Caco-2 (cell line): ENCODE data around the gene AGBL3. TPM values are rescaled to one million over a fixed set of nuclear protein-coding genes. Genes with fewer than 3 reads are reported as not detected.
"Not testable (repeated sequence)": the region's sequence is repeated elsewhere in the genome, so short reads cannot be mapped to it uniquely, and the experiment has no call there.

ENCODE experiments used
- BruUV-seq: library from RNA; stranded (reverse); fragments of 400-500 nt; replicated peaks from 2 replicates; lab custom pipeline; 2021; lab: Mats Ljungman, UMichigan
- CTCF ChIA-PET: fragments of 300-600 bp; sonication (Branson Sonifier 250); formaldehyde crosslinking; loops from one replicate; lab custom pipeline; 2022; ENCODE audit warnings: antibody characterized with exemption; lab: Charles Lee
- POLR2A ChIA-PET: fragments of 300-600 bp; sonication (Branson Sonifier 250); formaldehyde crosslinking; loops from one replicate; lab custom pipeline; 2022; ENCODE audit warnings: antibody characterized with exemption; lab: Charles Lee
- DNase-seq, 2 experiments: peaks; one replicate each; pipeline versions ENCODE4 v3.0.0 to v3.0.0-alpha.2; 2020 to 2022
- H3K27me3 ChIP-seq: replicated peaks from 2 replicates; pipeline ENCODE4 v1.6.0; 2011; ENCODE audit warnings: low read length; ENCODE audit not compliant: control insufficient read depth, insufficient read depth
- H3K36me3 ChIP-seq: 2 replicates; pipeline ENCODE4 v1.5.1; 2011; ENCODE audit warnings: low read length; ENCODE audit not compliant: control insufficient read depth, insufficient read depth
- H3K4me1 ChIP-seq: fragments of 250-450 bp; sonication (Bioruptor Pico); 2 replicates; pipeline ENCODE4 v1.5.1; 2020; ENCODE audit warnings: mild to moderate bottlenecking
- H3K4me3 ChIP-seq: 2 replicates; pipeline ENCODE4 v1.5.1; 2011; ENCODE audit warnings: low read depth, mild to moderate bottlenecking, control low read depth, low read length
- H3K9me3 ChIP-seq: fragments of 250-450 bp; sonication (Bioruptor Pico); 2 replicates; pipeline ENCODE4 v1.5.1; 2020; ENCODE audit warnings: mild to moderate bottlenecking, moderate library complexity
- H3K27ac Mint-ChIP-seq: one replicate; pipeline ENCODE4 v1.8.0; 2022; ENCODE audit warnings: mixed read lengths; ENCODE audit not compliant: unreplicated experiment
- H3K27me3 Mint-ChIP-seq: one replicate; pipeline ENCODE4 v1.8.0; 2022; ENCODE audit warnings: mixed read lengths; ENCODE audit not compliant: insufficient read depth, unreplicated experiment
- H3K36me3 Mint-ChIP-seq: one replicate; pipeline ENCODE4 v1.8.0; 2022; ENCODE audit warnings: mild to moderate bottlenecking, mixed read lengths; ENCODE audit not compliant: insufficient read depth, unreplicated experiment
- H3K4me1 Mint-ChIP-seq: one replicate; pipeline ENCODE4 v1.8.0; 2022; ENCODE audit warnings: low read depth, mixed read lengths; ENCODE audit not compliant: unreplicated experiment
- H3K4me3 Mint-ChIP-seq: one replicate; pipeline ENCODE4 v1.8.0; 2022; ENCODE audit warnings: mild to moderate bottlenecking, moderate library complexity, mixed read lengths; ENCODE audit not compliant: unreplicated experiment
- H3K9me3 Mint-ChIP-seq: one replicate; pipeline ENCODE4 v1.8.0; 2022; ENCODE audit warnings: mixed read lengths; ENCODE audit not compliant: unreplicated experiment
- CTCF ChIP-seq, 2 experiments: fragments of 200-600 bp in 1 of 2; IDR thresholded peaks; 1 replicate in 1 of 2; 2 replicates in 1 of 2; pipeline versions ENCODE4 v1.5.1 to v1.8.0; 2011 to 2022; ENCODE audit warnings: antibody characterized with exemption in 1 of 2, control low read depth in 1 of 2, inconsistent platforms in 1 of 2, low read depth in 1 of 2, low read length in 1 of 2, mild to moderate bottlenecking in 1 of 2, moderate library complexity in 1 of 2; ENCODE audit not compliant: insufficient read depth in 1 of 2, severe bottlenecking in 1 of 2, unreplicated experiment in 1 of 2
- intact Hi-C: fragments of 100-400 bp; cut with micrococcal nuclease; formaldehyde crosslinking; loops from one replicate; pipeline ENCODE4 v1.10.0; 2022; ENCODE audit not compliant: unreplicated experiment
- total RNA-seq: library from RNA; stranded (reverse); gene quantifications from 2 replicates; pipeline ENCODE4 v1.2.3, GENCODE V29; 2022

AGBL3 gene
- total RNA-seq, 1 experiment from 2014 or later = 6.1 TPM

GRCh38 chr7:135121868-135122267 lies 135.6 kb downstream of the AGBL3 start:
- Mint-ChIP-seq H3K27me3 (no peaks in the 10 kb centered on the region), H3K9me3 (peaks cover 26% of the 10 kb centered on the region), H3K27ac (no peak overlapping the region), H3K4me3 (no peak overlapping the region), H3K36me3 (no peaks in the 10 kb centered on the region), H3K4me1 (no peaks in the 10 kb centered on the region)
- POLR2A ChIA-PET = no interaction called here
- intact Hi-C loops = no loop called here
- no peak for TF ChIP-seq CTCF (IDR thresholded peaks at IDR 0.05; ENCODE audit: insufficient read depth in 1 of 2, low read depth in 1 of 2, low read length in 1 of 2, severe bottlenecking in 1 of 2, unreplicated experiment in 1 of 2)
- CTCF ChIA-PET = no interaction called here
- no peak for DNase-seq
- H3K9me3 ChIP-seq = peaks cover 15% of the 10 kb centered on the region; the same call in 1 of the 2 replicates
- H3K27me3 ChIP-seq = no peaks in the 10 kb centered on the region
- no TSS peak for BruUV-seq
- no peaks in the 10 kb centered on the region for H3K36me3 ChIP-seq
- no peak overlapping the region for H3K4me3 ChIP-seq
- peaks cover 2% of the 10 kb centered on the region; the same call in 1 of the 2 replicates for H3K4me1 ChIP-seq

- H3K36me3 ChIP-seq, H3K36me3 Mint-ChIP-seq, intact Hi-C loops, H3K4me3 Mint-ChIP-seq, H3K27me3 Mint-ChIP-seq, H3K4me1 Mint-ChIP-seq, H3K4me3 ChIP-seq, H3K4me1 ChIP-seq, H3K27ac Mint-ChIP-seq, CTCF ChIA-PET, POLR2A ChIA-PET, H3K27me3 ChIP-seq, BruUV-seq, DNase-seq: not testable (repeated sequence)
- H3K9me3 ChIP-seq = peaks cover 15% of the 10 kb centered on the region; the same call in 1 of the 2 replicates
- H3K9me3 Mint-ChIP-seq = peaks cover 13% of the 10 kb centered on the region
Observed at GRCh38 chr7:135124631-135125030, 138.3 kb downstream of the AGBL3 start.

- H3K27me3 ChIP-seq = no peaks in the 10 kb centered on the region
- Mint-ChIP-seq H3K9me3 (peaks cover 10% of the 10 kb centered on the region), H3K27me3 (no peaks in the 10 kb centered on the region), H3K4me3 (no peak overlapping the region), H3K27ac (no peak overlapping the region), H3K4me1 (no peaks in the 10 kb centered on the region), H3K36me3 (no peaks in the 10 kb centered on the region)
- POLR2A ChIA-PET = no interaction called here
- intact Hi-C loops = no loop called here
- H3K9me3 ChIP-seq = no peaks in the 10 kb centered on the region; the same call in 1 of the 2 replicates
- H3K36me3 ChIP-seq = no peaks in the 10 kb centered on the region
- H3K4me1 ChIP-seq = no peaks in the 10 kb centered on the region
- CTCF ChIA-PET = no interaction called here
- BruUV-seq = no TSS peak
- H3K4me3 ChIP-seq = no peak overlapping the region
- no peak for DNase-seq
- TF ChIP-seq CTCF (IDR thresholded peaks at IDR 0.05; ENCODE audit: insufficient read depth in 1 of 2, low read depth in 1 of 2, low read length in 1 of 2, severe bottlenecking in 1 of 2, unreplicated experiment in 1 of 2) = no peak
Observed at GRCh38 chr7:135128931-135129330, 142.6 kb downstream of the AGBL3 start.

GRCh38 chr7:135129579-135129978 lies 143.3 kb downstream of the AGBL3 start:
- H3K4me1 ChIP-seq = no peaks in the 10 kb centered on the region
- no peaks in the 10 kb centered on the region; the same call in 1 of the 2 replicates for H3K9me3 ChIP-seq
- Mint-ChIP-seq H3K27ac (no peak overlapping the region), H3K4me3 (no peak overlapping the region), H3K9me3 (peaks cover 10% of the 10 kb centered on the region), H3K4me1 (no peaks in the 10 kb centered on the region), H3K27me3 (no peaks in the 10 kb centered on the region), H3K36me3 (no peaks in the 10 kb centered on the region)
- CTCF ChIA-PET = no interaction called here
- BruUV-seq = no TSS peak
- TF ChIP-seq CTCF (IDR thresholded peaks at IDR 0.05; ENCODE audit: insufficient read depth in 1 of 2, low read depth in 1 of 2, low read length in 1 of 2, severe bottlenecking in 1 of 2, unreplicated experiment in 1 of 2) = no peak
- no peak for DNase-seq
- H3K27me3 ChIP-seq = no peaks in the 10 kb centered on the region
- POLR2A ChIA-PET = no interaction called here
- intact Hi-C loops = no loop called here
- no peaks in the 10 kb centered on the region for H3K36me3 ChIP-seq
- H3K4me3 ChIP-seq = no peak overlapping the region
